ENCODE measurements around the gene ALKBH3.

GRCh38 chr11:43951231-43951630, 70.6 kb downstream of the ALKBH3 start:
- TF ChIP-seq YY1 (IDR thresholded peaks at IDR 0.05; ENCODE audit: low read depth) (no peak), USF2 (IDR thresholded peaks at IDR 0.05; ENCODE audit: borderline replicate concordance, low read depth, low read length) (no peak), MXI1 (IDR thresholded peaks at IDR 0.05; ENCODE audit: low read depth, low read length) (no peak), NFIC (IDR thresholded peaks at IDR 0.05; ENCODE audit: borderline replicate concordance) (no peak), EP300 (IDR thresholded peaks at IDR 0.05; ENCODE audit: borderline replicate concordance in 1 of 2, low read depth in 1 of 2, low read length in 1 of 2) (peak in 1 of 2 experiments; percentile 85; a peak in 2 of 4 replicates), TEAD4 (IDR thresholded peaks at IDR 0.05; ENCODE audit: borderline replicate concordance, insufficient read depth) (no peak), GATA2 (CRISPR knock-in tag; IDR thresholded peaks at IDR 0.05) (peak; percentile 44)
- TF ChIP-seq, protein P1, sequence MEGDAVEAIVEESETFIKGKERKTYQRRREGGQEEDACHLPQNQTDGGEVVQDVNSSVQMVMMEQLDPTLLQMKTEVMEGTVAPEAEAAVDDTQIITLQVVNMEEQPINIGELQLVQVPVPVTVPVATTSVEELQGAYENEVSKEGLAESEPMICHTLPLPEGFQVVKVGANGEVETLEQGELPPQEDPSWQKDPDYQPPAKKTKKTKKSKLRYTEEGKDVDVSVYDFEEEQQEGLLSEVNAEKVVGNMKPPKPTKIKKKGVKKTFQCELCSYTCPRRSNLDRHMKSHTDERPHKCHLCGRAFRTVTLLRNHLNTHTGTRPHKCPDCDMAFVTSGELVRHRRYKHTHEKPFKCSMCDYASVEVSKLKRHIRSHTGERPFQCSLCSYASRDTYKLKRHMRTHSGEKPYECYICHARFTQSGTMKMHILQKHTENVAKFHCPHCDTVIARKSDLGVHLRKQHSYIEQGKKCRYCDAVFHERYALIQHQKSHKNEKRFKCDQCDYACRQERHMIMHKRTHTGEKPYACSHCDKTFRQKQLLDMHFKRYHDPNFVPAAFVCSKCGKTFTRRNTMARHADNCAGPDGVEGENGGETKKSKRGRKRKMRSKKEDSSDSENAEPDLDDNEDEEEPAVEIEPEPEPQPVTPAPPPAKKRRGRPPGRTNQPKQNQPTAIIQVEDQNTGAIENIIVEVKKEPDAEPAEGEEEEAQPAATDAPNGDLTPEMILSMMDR (IDR thresholded peaks at IDR 0.05), result no peak

All from SK-N-SH (cell line).